GM18526 (cell line): Measurements from ENCODE around the gene NTF3.

Experiments used
- POLR2A ChIP-seq: IDR thresholded peaks from 3 replicates; pipeline ENCODE4 v1.6.1; 2011; ENCODE audit not compliant: insufficient read length; ENCODE audit errors: extremely low read depth

Gene NTF3

DNA sequence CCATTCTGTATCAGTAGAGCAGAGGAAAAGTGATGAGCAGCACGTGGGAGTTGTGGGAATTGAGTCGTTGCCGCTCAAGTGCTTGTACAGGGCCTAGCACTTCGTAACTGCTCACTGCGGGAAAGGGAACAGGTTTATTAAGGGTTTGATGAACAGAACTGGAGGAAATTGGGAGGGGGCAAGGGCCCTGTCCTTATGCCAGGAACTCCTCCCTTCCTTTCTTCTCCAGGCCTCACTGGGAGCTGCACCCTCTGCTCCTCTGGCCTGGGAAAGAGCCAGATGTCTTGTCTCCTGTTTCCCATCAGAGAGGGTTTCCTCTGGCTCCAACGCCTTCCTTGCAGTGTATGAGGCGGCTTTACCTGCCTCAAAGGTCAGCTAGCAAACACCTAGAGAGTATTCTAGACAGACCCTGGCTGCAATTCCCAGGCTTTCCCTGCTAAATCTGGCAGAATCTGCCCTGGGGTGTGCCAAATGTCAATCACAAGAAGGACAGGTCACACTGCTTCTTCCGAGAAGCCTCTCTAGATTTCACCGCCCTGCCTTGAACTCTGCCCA is 78.4 kb downstream of the NTF3 start:
- TF ChIP-seq POLR2A: no peak

DNA sequence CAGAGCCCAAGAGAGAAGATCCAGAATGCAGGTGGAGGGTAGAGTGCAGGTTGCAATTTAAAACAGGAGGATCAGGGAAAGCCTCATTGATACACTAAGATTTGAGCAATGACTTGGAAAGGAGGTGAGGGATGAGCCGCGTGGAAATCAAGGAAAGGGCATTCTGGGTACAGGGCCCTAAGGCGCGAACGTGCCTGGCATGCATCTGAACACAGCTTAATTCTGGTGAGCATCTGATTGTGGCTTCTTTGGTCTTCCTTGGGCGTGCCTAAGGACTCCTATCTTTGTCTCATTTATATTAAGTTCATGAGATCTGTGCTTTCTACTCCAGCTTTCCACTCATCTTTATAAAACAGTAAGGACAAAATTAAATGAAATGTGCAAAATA is 79.3 kb downstream of the NTF3 start:
- TF ChIP-seq POLR2A: no peak

DNA sequence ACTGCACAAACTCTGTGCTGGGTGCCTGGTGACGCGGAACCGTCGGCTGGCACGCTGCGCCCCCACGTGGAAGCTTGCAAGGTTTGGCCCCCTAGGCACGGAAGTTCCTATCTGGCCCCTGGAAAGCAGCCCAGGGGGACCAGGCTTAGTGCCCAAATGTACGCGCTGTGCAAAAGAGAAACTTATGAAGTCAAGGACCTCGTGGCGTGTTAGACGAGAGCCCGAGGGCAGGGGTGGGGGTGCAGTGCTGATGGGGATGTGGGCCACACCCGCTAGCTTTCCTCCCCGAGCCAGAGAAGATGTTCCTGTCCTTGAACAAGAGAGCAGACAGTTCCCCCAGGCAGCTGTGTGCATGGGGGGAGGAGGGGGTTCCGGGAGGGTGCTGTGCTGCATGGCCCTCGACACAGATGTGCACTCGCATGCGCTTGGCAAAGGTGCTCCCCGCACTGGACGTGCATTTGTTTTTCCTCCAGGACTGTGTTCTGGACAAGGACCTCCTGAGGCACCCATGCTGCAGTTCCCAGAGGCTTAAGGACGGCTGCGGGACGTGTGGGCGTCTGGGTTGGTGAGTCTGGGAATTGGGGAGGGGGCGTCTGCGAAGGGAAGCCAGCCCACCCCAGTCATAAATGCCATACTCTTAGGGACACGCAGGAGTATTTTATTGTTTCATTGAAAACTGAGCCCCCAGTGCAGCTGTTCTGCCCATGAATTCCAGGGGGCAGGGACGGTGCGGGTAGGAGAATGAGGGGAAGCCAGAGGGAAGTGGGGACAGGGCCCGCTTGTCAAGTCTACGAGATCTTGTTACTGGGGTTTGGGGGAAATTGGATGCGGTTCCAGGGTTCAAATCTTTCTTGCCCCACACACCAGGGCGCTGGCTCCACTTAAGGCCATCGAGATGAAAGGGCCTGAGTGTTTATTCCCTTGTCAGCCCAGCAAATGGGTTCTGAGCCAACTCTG is 80.0 kb downstream of the NTF3 start:
- no peak for TF ChIP-seq POLR2A

DNA sequence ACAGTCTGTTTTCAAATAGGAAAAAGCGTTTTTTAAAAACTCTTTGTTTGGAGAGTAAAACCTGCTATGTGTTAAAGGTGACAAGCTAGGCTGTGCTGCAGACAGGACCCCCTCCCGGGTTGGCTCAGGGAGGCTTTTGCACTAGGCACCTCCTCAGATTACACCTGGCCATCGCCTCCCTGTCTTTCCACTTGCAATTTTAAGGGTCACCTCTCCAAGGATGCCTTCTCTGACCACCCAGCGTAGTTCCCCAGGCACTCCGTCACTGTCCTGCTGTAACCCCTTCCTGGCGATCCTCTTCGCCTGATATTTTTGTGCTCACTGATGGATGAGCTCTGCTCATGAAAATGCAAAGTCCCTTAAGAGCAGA is 80.7 kb downstream of the NTF3 start:
- TF ChIP-seq POLR2A: no peak

DNA sequence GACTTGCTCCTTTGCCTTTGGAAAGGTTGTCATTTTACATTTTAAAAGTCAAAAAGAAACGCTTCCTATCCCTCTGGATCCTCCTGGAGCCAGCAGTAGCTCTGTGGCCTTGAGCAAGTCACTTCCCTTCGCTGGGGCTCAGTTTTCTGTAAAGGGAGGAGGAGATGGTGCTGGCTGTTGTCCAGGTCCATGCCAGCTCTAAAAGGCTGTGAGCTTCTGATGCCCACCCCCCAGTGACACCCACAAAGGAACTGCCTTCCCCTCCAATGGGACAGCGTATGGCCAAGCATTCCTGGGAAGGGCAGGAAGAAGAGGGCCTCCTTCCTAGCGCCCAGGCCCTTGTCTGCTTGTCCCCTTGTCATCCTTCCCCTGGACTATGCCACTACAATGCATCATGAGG is 81.5 kb downstream of the NTF3 start:
- no peak for TF ChIP-seq POLR2A

DNA sequence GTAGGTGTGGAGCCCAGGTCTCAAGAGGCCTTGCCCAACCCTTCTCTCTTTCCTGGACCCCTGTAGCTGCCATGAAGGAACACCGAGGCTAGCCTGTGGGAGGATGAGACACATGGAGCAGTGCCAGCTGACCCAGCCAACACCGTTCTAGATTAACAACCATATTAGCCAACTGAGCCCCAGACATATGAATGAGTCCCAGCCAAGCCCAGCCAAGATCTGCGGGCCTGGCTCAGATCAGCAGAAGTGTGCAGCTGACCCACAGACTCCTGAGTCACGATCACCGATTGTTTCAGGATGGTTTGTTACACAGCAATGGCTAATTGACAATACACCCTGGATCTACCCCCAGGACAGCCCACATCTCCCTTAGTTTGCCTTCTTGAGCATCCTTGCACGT is 82.1 kb downstream of the NTF3 start:
- no peak for TF ChIP-seq POLR2A

DNA sequence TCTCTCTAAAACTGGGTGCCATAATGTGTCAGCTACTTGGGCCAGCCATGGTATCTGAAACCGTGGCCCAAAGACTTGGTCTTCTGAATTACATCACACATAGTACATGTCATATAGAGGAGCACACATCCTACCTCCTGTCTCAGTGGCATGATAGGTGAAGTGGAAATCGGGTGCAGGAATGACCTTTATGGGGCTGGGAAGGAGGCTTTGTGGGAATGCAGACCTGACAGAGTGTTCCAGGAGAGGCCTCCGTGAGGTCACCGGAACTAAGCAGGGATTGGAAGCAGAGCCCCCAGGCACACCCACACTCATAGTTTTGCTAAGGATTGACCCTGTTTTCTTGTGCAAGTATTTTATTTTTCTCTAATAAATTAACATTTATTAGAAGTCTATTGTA is 82.6 kb downstream of the NTF3 start:
- no peak for TF ChIP-seq POLR2A

DNA sequence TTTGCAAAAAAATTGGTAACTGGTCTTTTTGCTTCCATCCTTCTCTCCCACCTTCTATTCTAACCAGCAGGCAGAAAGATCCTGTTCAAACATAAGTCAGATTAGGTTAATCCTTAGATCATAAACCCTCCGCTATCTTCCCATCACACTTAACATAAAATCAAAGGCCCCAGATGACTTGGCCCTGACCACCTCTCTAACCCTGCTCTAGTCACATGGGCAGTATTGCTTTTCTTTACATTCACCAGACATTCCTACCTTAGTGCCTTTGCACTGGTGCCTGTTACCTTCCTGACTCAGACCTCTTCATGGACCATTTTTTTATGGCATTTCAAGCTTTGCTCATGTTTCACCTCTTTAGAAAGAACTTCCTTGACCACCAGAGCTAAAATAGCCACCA is 83.5 kb downstream of the NTF3 start:
- no peak for TF ChIP-seq POLR2A

DNA sequence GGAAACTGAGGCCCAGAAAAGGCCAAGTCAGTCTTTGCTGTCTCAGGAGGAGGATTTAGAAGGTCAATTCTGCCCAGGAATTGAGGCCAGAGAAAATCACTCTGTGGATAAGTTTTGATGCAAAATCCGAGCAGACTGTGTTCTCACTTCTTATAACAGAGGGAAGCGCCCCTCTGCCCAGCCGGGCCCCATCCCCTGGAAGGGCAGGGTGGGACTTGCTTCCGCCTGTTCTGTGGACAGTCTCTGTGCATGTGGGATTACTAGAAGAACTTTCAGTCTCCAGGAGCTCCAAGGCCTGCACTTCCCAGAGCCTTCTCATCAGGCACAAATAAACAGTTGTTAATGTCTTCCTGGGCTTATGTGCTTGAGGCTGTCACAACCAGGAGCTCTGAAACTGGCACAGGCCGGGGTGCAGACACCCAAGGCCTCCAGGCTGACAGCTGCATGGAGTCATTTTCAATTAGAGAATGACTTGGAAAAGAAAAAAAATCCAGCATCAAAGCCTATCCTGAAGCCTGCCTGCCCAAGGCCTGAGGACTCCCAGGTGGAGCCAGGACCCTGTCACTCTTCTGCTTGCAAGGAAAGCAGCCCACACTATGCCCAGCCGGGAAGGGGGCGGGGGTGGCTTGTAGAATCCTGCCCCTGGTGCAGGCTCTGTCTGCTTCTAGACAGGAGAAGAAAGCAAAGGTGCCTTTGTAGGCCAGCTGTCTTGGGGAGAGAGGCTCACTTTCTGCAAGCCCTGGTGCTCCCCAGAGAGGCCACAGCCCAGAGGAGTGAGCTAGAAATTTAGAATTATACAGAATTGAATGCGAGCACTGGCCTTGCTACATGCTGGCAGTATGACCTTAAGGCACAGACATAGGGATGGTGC is 84.7 kb downstream of the NTF3 start:
- TF ChIP-seq POLR2A: no peak

DNA sequence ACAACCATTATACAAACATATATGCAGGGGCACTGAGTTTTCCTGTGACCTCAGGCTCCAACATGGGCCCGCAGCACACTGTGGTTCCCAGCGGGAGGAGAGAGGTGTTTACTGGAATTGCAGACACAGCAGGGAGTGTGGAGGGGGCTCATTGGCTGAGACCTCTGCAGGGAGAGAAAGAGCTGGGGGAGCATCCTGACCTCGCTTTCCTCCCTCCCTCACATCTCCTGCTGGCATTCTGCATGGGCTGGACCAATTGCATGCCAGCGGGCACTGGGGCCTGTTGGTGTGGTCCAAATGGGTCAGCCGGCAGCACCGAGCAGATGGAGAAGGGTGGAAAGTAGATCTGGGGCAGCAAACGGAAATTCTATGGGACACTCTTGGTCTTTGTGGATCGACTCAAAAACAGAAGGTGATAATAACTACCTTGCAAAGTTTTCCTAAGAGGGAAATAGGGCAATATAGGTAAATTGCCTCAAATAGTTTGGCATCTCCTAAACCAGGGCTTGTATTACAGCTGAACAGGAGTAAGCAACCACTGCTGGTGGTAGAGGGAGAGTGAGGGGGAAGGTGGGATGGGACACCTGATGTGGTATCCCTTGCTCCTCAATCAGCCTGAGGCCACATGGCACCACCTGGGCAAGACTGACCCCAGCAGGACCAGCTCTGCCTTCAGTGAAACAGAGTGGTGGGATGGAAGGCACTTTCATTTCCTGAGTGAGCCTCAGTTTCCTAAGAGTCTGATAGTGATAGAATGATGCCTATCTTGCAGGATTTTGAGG is 86.9 kb downstream of the NTF3 start:
- no peak for TF ChIP-seq POLR2A

DNA sequence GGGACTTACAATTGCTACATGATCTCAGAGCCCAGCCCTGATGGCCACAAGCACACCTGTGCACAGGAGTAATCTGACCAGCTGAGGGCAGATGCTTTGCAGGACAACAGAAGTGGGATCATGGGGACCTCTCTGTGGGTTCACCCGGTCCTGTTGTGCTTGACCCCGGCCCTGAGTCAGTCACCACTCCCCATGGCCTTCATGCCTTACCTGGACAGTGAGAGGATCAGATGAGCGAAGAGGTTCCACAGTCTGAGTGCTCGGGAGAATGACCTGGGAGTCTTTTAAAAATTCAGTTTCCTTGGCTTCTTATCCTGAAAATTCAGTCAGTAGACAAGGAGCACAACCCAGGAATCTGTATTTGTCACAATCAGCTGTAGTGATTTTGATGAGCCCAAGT is 88.1 kb downstream of the NTF3 start:
- no peak for TF ChIP-seq POLR2A

DNA sequence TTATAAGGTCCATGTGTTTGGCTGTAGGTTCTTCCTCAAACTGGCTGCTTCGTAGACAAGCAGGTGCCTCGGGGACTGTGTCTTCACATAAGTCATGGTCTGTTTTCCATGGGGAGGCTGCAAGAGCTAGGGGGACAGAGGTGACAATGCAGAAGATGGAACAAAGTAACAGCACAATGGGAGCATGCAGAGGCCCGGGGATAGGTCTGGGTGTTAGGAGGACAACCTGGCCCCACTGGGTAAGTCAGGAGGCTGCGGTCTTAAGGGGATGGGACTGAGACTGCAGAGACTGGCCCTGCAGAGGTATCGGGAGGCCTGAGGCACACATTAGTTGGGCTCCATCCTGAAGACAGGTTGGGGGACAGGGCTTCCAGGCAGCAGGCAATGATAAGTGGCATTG is 88.9 kb downstream of the NTF3 start:
- TF ChIP-seq POLR2A: no peak

DNA sequence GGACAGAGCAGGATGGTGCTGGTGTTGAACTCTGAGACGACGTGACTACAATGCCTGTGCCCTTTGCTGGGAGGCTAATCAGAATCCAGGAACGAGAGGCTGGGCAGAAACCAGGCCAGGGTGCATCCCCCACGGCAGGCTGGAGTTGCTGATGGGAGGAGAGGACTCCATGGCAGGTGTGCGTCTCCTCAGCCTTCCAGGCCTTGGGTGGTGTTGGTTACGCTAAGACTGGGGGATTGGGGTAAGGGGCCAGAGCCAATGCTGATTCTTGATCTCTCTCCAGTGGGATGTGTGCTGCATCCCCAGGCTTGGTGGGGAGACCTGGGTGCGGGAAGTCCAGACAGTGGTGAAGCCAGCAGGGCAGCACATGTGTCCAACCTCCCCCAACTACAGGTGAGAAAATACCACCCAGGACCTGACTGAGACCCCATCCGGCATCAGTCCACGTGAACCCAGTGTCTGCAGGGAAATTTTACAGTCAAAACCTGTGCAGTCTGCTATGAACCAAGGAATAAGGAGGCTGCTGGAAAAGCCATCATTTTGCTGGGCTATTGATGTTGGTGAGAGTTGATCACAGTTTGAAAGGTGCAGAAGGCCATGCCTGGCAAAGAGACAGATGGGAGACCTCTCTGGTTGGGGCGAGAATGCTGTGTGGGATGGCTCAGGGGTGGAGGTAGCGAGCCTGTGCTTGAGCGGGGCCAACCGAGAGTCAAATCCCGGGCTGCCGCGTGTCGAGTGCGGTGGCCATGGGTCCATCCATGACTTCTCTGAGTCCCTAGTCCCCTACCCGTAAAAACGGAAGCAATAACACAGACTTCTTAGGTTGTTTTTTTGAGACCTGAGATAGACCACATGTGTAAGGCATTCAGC is 89.8 kb downstream of the NTF3 start:
- TF ChIP-seq POLR2A: no peak
